Coronary artery (tissue), 2 donors: ENCODE data around the gene CDC42BPB.

Experiments
- DNase-seq: peaks from one replicate; pipeline ENCODE4 v3.0.0-alpha.2; 2017; ENCODE audit warnings: low spot score
- H3K27ac ChIP-seq, 2 donors: fragments of 200-600 bp; sonication (generic); one replicate each; pipeline ENCODE4 v1.5.1; 2016 to 2019
- H3K4me3 ChIP-seq: fragments of 200-600 bp; sonication (generic); 2 replicates; pipeline ENCODE4 v1.5.1; 2016; ENCODE audit warnings: mild to moderate bottlenecking, moderate library complexity
- CTCF ChIP-seq: fragments of 200-600 bp; sonication (generic); IDR thresholded peaks from one replicate; pipeline ENCODE4 v1.5.1; 2019; ENCODE audit warnings: antibody characterized with exemption

Gene CDC42BPB

GRCh38 chr14:103057372-103058163 lies at the start of gene CDC42BPB:
Gene CDC42BPB (minus strand): TSS chr14:103057549. CDS start chr14:103057173, 376 bp downstream.
- DNase-seq, result peak; percentile 90
- H3K4me3 ChIP-seq, result peak within 1 kb of the TSS; percentile 82
- peak within 1 kb of the TSS; percentile 88 to 95 for H3K27ac ChIP-seq
- no peak for TF ChIP-seq CTCF

GRCh38 chr14:103105580-103106150 lies 48.3 kb upstream of the CDC42BPB start:
- no peak for DNase-seq
- Histone ChIP-seq H3K27ac (no peak overlapping the region), H3K4me3 (no peak overlapping the region)
- TF ChIP-seq CTCF, result no peak

- DNase-seq, result no peak
- Histone ChIP-seq H3K4me3 (peak overlapping the region; percentile 54), H3K27ac (no peak overlapping the region)
- peak; percentile 96 for TF ChIP-seq CTCF
Measured at GRCh38 chr14:103104654-103105452, 47.5 kb upstream of the CDC42BPB start.

DNA sequence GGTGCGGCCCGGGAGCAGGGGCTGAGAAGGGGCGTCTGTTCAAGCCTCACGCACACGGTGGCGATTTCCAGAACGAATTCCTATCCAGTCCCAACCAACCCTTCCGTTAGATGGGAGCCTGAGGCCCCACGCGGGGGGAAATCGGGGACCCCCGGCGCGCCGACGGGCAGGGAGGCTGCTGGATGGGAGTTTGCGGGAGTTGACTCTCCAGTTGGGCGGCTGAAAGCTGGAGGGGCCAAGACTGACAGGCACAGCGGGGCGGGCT lies 47.0 kb upstream of the CDC42BPB start:
- Histone ChIP-seq H3K4me3 (peak overlapping the region; percentile 54), H3K27ac (no peak overlapping the region)
- DNase-seq, result no peak
- TF ChIP-seq CTCF, result no peak

DNA sequence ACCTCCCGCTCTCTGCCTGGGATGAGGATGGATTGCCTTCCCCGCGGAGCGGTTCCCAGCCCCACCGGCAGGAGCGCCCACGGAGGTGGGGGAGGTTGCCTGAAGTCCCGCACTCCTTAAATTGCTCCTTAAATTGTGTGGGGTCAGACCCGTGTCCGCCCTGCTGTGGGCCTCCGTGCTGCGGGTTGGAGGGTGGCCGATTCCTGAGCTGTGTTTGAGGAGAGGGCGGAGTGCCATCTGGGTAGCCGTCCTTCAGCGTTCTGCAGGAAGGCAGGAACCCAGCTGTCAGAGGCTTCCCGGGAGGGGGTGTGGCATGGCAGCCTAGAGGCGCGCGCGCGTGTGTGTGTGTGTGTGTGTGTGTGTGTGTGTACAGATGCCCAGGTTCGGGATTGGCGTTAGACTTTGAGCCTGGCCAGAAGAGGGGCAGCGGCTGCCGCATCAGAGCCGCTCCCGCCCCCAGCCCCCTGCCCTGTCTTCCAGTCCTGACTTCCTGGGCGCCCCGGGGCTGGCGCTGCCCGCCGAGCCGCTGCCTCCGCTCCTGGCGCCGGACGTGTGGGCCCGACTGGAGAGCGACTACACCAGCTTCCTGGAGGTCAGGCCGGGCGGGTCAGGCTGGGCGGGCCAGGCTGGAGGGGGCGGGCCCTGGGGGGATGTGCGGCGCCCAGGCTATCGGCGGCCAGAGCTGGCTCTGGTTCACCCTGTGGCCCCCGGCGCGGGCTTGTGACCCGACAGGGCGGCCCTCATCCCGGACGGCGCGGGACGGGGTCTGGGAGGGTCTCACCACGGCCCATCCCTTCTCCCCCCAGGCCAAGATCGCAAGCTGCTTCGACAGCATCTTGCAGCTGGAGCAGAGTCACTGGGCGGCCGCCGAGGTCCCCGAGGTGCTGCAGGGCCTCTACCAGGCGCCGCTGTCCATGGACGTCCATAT lies 46.4 kb upstream of the CDC42BPB start:
- no peak overlapping the region for H3K27ac ChIP-seq
- no peak for TF ChIP-seq CTCF
- H3K4me3 ChIP-seq, result peak overlapping the region; percentile 54
- no peak for DNase-seq

GRCh38 chr14:103102689-103103260 lies 45.4 kb upstream of the CDC42BPB start:
- H3K27ac ChIP-seq, result no peak overlapping the region
- H3K4me3 ChIP-seq, result peak overlapping the region; percentile 53
- no peak for TF ChIP-seq CTCF
- no peak for DNase-seq
